Hematopoietic multipotent progenitor cell treated with erythropoietin and hydrocortisone succinate and interleukin-3 and kit ligand, for 4 days (in vitro differentiated cells): ENCODE results near the gene IL2RG.
A peak's percentile ranks its signal among the peaks of the same experiment; 100 is the strongest.

Source experiments
- DNase-seq: peaks from one replicate; pipeline ENCODE4 v3.0.0-alpha.2; 2015

IL2RG gene

GRCh38 chrX:71111141-71111843 lies at the start of gene IL2RG:
Gene IL2RG, minus strand, starts transcription at chrX:71111577. Its CDS starts 38 bp downstream, at chrX:71111539.
- peak; percentile 82 for DNase-seq

- no peak for DNase-seq
Observed at GRCh38 chrX:71160475-71160874, 49.1 kb upstream of the IL2RG start.

- DNase-seq: no peak
Observed at GRCh38 chrX:71159335-71159734, 48.0 kb upstream of the IL2RG start.

- DNase-seq: no peak
Observed at GRCh38 chrX:71158603-71159002, 47.2 kb upstream of the IL2RG start.

- no peak for DNase-seq
Observed at GRCh38 chrX:71154641-71155040, 43.3 kb upstream of the IL2RG start.

GRCh38 chrX:71154196-71154595 lies 42.8 kb upstream of the IL2RG start:
- DNase-seq: no peak

GRCh38 chrX:71151366-71151765 lies 40.0 kb upstream of the IL2RG start:
- no peak for DNase-seq

- no peak for DNase-seq
Observed at GRCh38 chrX:71148278-71148663, 36.9 kb upstream of the IL2RG start.

GRCh38 chrX:71147496-71148277 lies 36.3 kb upstream of the IL2RG start:
- DNase-seq: peak; percentile 23

- peak; percentile 26 for DNase-seq
Observed at GRCh38 chrX:71144651-71145050, 33.3 kb upstream of the IL2RG start, which contains the start of gene NLGN3. Gene NLGN3, plus strand, starts transcription at chrX:71144841. Its CDS starts 2,909 bp downstream, at chrX:71147750.

GRCh38 chrX:71143508-71143907 lies 32.1 kb upstream of the IL2RG start:
- DNase-seq: peak; percentile 23

- DNase-seq: no peak
Observed at GRCh38 chrX:71140440-71140839, 29.1 kb upstream of the IL2RG start.

GRCh38 chrX:71131510-71131909 lies 20.1 kb upstream of the IL2RG start:
- DNase-seq: peak; percentile 90

- DNase-seq: peak; percentile 85
Observed at GRCh38 chrX:71128915-71129765, 17.8 kb upstream of the IL2RG start.

- no peak for DNase-seq
Observed at GRCh38 chrX:71128166-71128833, 16.9 kb upstream of the IL2RG start.

- peak; percentile 29 for DNase-seq
Observed at GRCh38 chrX:71118985-71119535, 7.7 kb upstream of the IL2RG start.

GRCh38 chrX:71118032-71118984 lies 6.9 kb upstream of the IL2RG start, which contains the start of gene MED12:
Gene MED12, plus strand, starts transcription at chrX:71118596. Its CDS starts 159 bp downstream, at chrX:71118755.
- peak; percentile 94 for DNase-seq

GRCh38 chrX:71117358-71117757 lies 6.0 kb upstream of the IL2RG start:
- DNase-seq: no peak

- peak; percentile 57 for DNase-seq
Observed at GRCh38 chrX:71111921-71112431, 599 bp upstream of the IL2RG start.

- peak; percentile 26 for DNase-seq
Observed at GRCh38 chrX:71109051-71109450, 2.3 kb downstream of the IL2RG start.
